ENCODE measurements around the gene BBS9. TPM values are rescaled to one million over a fixed set of nuclear protein-coding genes. Genes with fewer than 3 reads are reported as not detected.

BBS9 gene
- total RNA-seq, 1 donor from 2014 or later: 22.7 TPM

DNA sequence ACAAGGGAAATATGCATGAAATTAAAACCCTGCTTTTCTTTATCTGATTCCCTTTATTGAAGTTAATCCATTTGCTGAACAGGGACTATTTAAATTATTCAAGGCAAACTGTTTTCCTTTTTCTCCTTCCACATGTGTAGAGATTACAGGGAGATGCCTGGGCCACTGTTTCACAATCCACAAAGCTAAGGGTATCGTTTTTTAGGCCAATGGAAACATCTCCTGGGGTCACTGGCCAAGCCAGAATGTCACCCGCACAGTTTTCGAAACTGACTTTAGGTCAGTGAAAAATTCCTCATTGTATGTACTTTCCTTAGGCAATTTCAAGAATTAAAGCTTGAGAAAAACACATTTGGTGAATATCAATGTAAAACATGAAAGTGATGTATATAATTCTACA is 516.8 kb downstream of the BBS9 start:
- no peak for DNase-seq (ENCODE audit: low spot score)

DNA sequence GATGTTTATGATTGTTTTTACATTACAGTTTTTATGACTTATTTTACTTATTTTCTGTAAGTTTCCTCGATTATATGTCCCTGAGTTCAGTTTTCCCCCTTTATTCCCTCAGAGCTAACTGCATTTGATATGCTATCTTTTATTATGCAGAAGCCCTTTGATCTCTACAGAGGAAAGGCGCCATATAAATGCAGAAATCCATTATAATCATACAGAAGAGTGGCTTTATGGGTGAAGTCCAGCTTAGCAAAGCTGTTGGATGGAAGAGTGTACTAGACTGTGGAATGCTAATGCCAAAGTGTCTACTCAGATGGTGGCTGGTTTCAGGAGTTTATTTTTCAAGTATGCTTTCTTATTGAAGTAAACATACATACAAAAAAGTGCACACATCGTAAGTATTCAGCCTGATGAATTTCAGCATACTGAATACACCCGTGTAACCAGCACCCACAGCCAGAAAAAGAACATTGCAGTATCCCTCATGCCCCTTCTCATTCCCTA is 517.6 kb downstream of the BBS9 start:
- DNase-seq (ENCODE audit: low spot score): no peak

DNA sequence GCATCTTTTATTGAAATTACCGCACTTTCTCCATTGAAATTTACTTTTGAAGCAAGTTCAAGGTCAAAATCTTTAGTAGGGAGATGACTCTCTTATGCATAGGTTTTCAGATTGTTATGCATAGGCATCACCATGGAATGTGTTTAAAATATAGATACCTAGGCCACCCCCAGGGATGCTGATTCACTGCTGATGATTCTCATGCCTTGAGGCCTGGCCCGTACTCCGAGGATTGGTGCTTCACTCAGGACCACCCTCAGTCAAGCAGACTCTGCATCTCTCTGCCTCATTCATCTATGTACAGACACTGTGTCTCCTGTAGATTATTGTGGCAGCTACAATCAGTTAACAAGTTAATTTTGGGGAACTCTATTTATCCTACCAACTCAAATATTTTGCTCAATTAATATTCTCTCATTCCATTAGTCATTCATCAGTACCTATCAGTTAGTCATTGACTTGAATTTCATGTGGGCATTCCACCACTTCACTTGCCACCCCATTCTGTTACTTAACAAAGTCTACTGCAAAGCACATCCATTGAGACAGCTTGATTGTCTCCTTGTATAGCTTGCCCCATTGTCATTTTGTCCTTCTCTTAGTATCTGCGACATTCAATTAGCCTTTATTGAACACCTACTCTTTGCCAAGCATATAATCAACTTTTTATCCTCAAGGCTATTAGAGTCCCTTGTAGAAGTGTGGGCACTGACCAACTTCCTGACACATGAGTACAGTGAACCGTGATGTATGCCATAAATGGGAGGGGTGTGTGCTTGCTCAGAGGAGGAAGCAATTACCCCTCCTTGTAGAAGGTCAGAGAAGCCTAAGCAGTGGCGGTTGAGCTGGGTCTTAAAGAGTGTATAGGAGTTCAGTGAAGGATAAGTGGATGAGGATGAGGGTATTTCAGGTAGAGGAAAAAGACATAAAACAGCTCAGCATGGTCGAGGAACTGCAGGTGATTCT is 520.4 kb downstream of the BBS9 start:
- DNase-seq (ENCODE audit: low spot score): no peak

DNA sequence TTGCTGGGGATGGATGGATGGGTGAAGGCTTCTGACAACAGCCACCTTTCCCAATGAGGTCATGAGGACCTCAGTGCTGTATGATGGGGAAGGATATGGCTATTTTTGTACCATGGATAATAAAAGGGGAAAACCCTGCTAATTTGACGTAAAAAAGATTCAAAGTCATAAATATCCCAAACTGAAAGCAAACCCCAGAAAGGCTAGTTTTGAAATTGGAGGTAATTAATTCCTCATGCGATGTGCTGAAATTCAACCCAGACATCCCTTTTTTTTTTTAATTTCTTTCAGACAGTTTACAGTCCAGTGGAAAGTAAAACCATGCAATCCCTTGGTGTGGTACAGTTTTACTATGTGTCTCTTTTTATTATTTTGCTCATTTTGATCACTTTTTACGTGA is 521.5 kb downstream of the BBS9 start:
- no peak for DNase-seq (ENCODE audit: low spot score)

- DNase-seq (ENCODE audit: low spot score): no peak
These were observed 522.7 kb downstream of the BBS9 start for GRCh38 chr7:33651998-33652515.

DNA sequence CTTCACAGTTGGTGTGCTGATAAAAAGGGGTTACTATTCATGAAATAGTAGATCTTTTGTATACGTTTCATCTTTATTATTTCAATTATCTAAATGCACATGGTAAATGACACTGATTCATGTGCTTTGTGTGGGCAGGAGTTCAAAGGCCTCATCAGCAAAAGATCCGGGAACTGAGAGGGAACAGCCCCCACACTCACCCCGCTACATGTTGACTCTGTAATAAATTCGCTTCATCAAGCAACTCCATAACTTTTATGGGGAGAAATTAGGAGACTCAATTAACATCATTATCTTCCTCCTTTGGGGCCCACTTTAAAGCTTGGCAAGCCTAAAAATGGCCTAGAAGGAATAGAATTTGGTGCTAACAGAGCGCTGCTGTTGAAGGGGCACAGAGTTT is 525.3 kb downstream of the BBS9 start:
- no peak for DNase-seq (ENCODE audit: low spot score)

Other genes with a start within 250 kb of the BBS9 start
- 29.4 TPM for gene KBTBD2, start 237.8 kb upstream of the BBS9 start, total RNA-seq
- 87.2 TPM for gene FKBP9, start 172.1 kb upstream of the BBS9 start, total RNA-seq
- 38.9 TPM for gene NT5C3A, start 66.8 kb upstream of the BBS9 start, total RNA-seq
- gene RP9, start 20.2 kb upstream of the BBS9 start, total RNA-seq: 14.3 TPM

All from ureter (tissue), 1 donor.